Natural killer cell (primary cell): ENCODE data around the gene CRNKL1. TPM values are rescaled to one million over a fixed set of nuclear protein-coding genes. Genes with fewer than 3 reads are reported as not detected.

Experiments
- ATAC-seq, 3 donors: fragments of 150-1000 bp in 2 of 3; fragments of 200-7000 bp in 1 of 3; cut with Tn5 transposase; 1 replicate in 1 of 3; 2 replicates in 2 of 3; pipeline ENCODE4 v1.10.0; 2021; ENCODE audit warnings: mild to moderate bottlenecking in 2 of 3, moderate library complexity in 2 of 3
- DNase-seq, 2 donors: peaks; one replicate each; pipeline versions ENCODE4 v3.0.0 to v3.0.0-alpha.2; 2013 to 2021; ENCODE audit warnings: mixed read lengths in 1 of 2
- H3K27ac ChIP-seq: one replicate; pipeline ENCODE4 v1.5.1; 2013; ENCODE audit warnings: mild to moderate bottlenecking, low read length
- H3K27me3 ChIP-seq: one replicate; pipeline ENCODE4 v1.6.1; 2013; ENCODE audit warnings: low read length; ENCODE audit not compliant: control insufficient read depth, insufficient read depth
- H3K36me3 ChIP-seq: one replicate; pipeline ENCODE4 v1.6.1; 2013; ENCODE audit warnings: low read length; ENCODE audit not compliant: control insufficient read depth, insufficient read depth
- H3K4me1 ChIP-seq: one replicate; pipeline ENCODE4 v1.6.1; 2013; ENCODE audit warnings: low read length; ENCODE audit not compliant: control insufficient read depth, insufficient read depth
- H3K4me3 ChIP-seq: one replicate; pipeline ENCODE4 v1.5.1; 2013; ENCODE audit warnings: low read length
- H3K9me3 ChIP-seq: one replicate; pipeline ENCODE4 v1.6.1; 2013; ENCODE audit warnings: low read length; ENCODE audit not compliant: control insufficient read depth, insufficient read depth
- H3K27ac Mint-ChIP-seq, 2 donors: one replicate each; pipeline ENCODE4 v1.8.0; 2022; ENCODE audit warnings: mild to moderate bottlenecking in 2 of 2, mixed read lengths in 2 of 2, moderate library complexity in 1 of 2
- H3K27me3 Mint-ChIP-seq, 2 donors: one replicate each; pipeline ENCODE4 v1.8.0; 2022; ENCODE audit warnings: low read depth in 2 of 2, mixed read lengths in 2 of 2
- H3K36me3 Mint-ChIP-seq: one replicate; pipeline ENCODE4 v1.8.0; 2022; ENCODE audit warnings: mixed read lengths
- H3K4me1 Mint-ChIP-seq, 2 donors: one replicate each; pipeline ENCODE4 v1.8.0; 2022; ENCODE audit warnings: mixed read lengths in 2 of 2
- H3K4me3 Mint-ChIP-seq: one replicate; pipeline ENCODE4 v1.8.0; 2022; ENCODE audit warnings: mild to moderate bottlenecking, moderate library complexity, mixed read lengths
- H3K9me3 Mint-ChIP-seq, 2 donors: one replicate each; pipeline ENCODE4 v1.8.0; 2022; ENCODE audit warnings: mixed read lengths in 2 of 2
- CTCF ChIP-seq: fragments of 200-600 bp; IDR thresholded peaks from one replicate; pipeline ENCODE4 v1.8.0; 2022; ENCODE audit warnings: antibody characterized with exemption
- WGBS: methylation state at CpG from one replicate; pipeline ENCODE4 v1.1.7; 2013; ENCODE audit warnings: missing lambda C conversion rate; ENCODE audit not compliant: insufficient coverage; 5-methylcytosine and 5-hydroxymethylcytosine counted together
- intact Hi-C: fragments of 100-400 bp; cut with micrococcal nuclease; formaldehyde crosslinking; loops from one replicate; pipeline ENCODE4 v1.14.2; 2022
- total RNA-seq, 4 donors: library from RNA; stranded (reverse); fragments of 120-200 nt in 1 of 4; gene quantifications; one replicate each; pipeline versions ENCODE4 v1.2.3 to v1.2.4, GENCODE V29; 2013 to 2022

Gene CRNKL1
- total RNA-seq, 3 donors from 2014 or later (not counting 1 experiment from before 2014, with no cell fraction given): 30.8 to 34.5 (median 31.6) TPM

GRCh38 chr20:20063941-20064702 is 11.9 kb upstream of the CRNKL1 start:
- DNase-seq (no peak), ATAC-seq (peak in 1 of 3 donors; percentile 34)
- H3K27ac ChIP-seq: no peak overlapping the region
- WGBS: 71% methylated on average over 11 of the region's 12 CpGs
- H3K27me3 ChIP-seq: peaks cover 6% of the 10 kb centered on the region
- H3K4me1 ChIP-seq: no peaks in the 10 kb centered on the region
- no peaks in the 10 kb centered on the region for H3K36me3 ChIP-seq
- H3K27ac Mint-ChIP-seq: no peak overlapping the region
- no peak for TF ChIP-seq CTCF
- peaks cover 6% of the 10 kb centered on the region in 2 donors for H3K4me1 Mint-ChIP-seq
- no peaks in the 10 kb centered on the region for H3K9me3 Mint-ChIP-seq
- no peaks in the 10 kb centered on the region for H3K9me3 ChIP-seq
- peaks cover 21 to 24% of the 10 kb centered on the region in 2 donors for H3K27me3 Mint-ChIP-seq
- H3K36me3 Mint-ChIP-seq: no peaks in the 10 kb centered on the region
- no peak overlapping the region for H3K4me3 ChIP-seq
- intact Hi-C loops: no loop called here
- H3K4me3 Mint-ChIP-seq: no peak overlapping the region

- ATAC-seq (peak in 2 of 3 donors; percentile 31 to 41), DNase-seq (peak in 1 of 2 donors; percentile 9)
- Mint-ChIP-seq H3K27ac (no peak overlapping the region), H3K36me3 (no peaks in the 10 kb centered on the region), H3K27me3 (peaks cover 19 to 23% of the 10 kb centered on the region in 2 donors), H3K4me1 (peaks cover 2% of the 10 kb centered on the region in 2 donors), H3K4me3 (no peak overlapping the region), H3K9me3 (no peaks in the 10 kb centered on the region)
- Histone ChIP-seq H3K4me1 (no peaks in the 10 kb centered on the region), H3K27ac (no peak overlapping the region), H3K36me3 (no peaks in the 10 kb centered on the region), H3K27me3 (peaks cover 6% of the 10 kb centered on the region), H3K9me3 (no peaks in the 10 kb centered on the region), H3K4me3 (no peak overlapping the region)
- 82% methylated on average over 6 of the region's 6 CpGs for WGBS
- no peak for TF ChIP-seq CTCF
- intact Hi-C loops: no loop called here
Measured at GRCh38 chr20:20060234-20060998, 8.2 kb upstream of the CRNKL1 start.

- peaks cover 0 to 4% of the 10 kb centered on the region in 2 donors for H3K27me3 Mint-ChIP-seq
- peaks cover 33% of the 10 kb centered on the region for H3K36me3 ChIP-seq
- H3K4me3 Mint-ChIP-seq: peak overlapping the region; percentile 100
- peak overlapping the region; percentile 73 for H3K27ac ChIP-seq
- H3K4me1 Mint-ChIP-seq: peaks cover 17 to 27% of the 10 kb centered on the region in 2 donors
- intact Hi-C loops: loop anchor here (1.0 to 10.0 kb wide), 3 partner anchors 34 to 1767 kb away; partner anchors contain the start of genes NAA20, RALGAPA2 and ZNF133
- no peaks in the 10 kb centered on the region for H3K27me3 ChIP-seq
- no peaks in the 10 kb centered on the region for H3K9me3 Mint-ChIP-seq
- H3K9me3 ChIP-seq: no peaks in the 10 kb centered on the region
- peak overlapping the region; percentile 99 for H3K27ac Mint-ChIP-seq
- H3K4me3 ChIP-seq: peak overlapping the region; percentile 66
- ATAC-seq (peak; percentile 16 to 38 (median 16)), DNase-seq (no peak)
- TF ChIP-seq CTCF: no peak
- peaks cover 39% of the 10 kb centered on the region for H3K36me3 Mint-ChIP-seq
- peaks cover 6% of the 10 kb centered on the region for H3K4me1 ChIP-seq
- 4% methylated on average over 13 of the region's 13 CpGs for WGBS
Measured at GRCh38 chr20:20051767-20052073, 546 bp downstream of the CRNKL1 start.
